Measurements from ENCODE around the gene TFAP2D.

TFAP2D gene

DNA sequence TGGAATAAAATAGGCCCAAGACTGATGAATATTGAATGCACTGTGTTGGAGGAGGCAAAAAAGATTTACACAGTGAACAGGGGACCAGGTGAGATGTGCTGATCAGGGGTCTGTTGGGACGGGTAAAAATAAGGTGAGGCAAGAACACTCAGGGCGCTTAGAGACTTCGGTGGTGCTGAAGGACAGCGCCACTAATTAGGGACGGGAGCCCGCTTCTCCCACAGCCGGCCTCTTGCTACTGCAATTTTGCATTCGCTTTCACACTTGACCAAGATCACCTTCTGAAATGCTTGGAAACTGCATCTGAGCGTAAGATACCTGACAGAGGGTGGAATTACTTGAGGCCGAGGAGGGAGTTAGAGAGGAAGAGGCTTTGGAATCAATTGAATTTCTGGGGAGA, 7.3 kb downstream of the TFAP2D start:
- no peak for DNase-seq (ENCODE audit: low spot score)

DNA sequence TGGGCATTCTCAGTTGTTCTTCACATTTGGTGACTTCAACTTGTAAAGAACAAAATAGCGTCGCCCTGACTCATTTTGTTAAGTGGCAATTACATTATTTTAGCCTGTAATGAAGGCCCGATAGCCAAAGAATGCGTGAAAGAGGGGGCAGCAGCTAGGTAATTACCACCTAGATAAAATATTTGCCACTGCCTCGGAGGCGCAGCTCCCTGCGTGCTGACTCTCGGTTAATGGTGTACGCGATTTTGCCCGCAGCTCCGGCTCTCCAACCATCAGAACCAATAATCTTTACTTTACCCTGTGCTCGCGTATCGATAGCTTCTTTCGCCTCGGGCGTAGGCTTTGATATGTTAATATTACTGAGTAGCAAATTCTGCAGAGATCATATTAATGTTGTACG, 8.7 kb downstream of the TFAP2D start:
- no peak for DNase-seq (ENCODE audit: low spot score)

DNA sequence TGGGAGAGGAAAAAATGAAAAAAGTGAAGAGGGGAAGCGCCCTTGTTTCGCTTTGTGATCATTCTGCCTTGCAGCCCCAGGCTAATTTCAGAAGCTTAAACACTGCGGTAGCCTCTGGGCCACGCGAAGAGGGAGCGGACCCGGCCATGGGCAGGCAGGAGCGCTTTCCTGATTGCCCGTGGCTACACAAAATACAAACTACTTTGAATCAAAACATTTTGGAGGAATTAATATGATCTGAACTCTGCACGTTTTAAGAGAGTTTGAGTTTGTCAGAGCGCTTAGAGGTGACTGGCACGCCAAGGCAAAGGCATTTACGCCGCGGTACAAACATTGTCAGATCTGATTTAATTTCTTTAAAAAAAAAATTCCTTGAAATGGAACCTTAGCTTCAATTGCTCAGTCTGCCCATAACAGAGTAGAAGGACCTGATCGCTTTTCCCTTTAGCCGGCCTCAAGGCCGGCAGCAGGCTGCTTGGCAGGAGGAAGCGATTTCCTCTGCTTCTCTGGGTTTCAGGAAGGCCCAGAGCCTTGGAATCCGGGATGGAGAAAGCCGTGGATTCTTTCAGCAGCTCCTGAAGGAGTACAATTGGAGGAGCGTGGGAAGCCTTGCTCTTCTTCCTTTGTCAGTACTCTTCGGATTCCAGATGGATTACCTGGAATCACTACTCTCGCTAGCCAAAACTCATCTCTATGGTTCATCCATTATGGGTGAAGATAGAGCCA, 9.7 kb downstream of the TFAP2D start:
- DNase-seq (ENCODE audit: low spot score) = no peak

DNA sequence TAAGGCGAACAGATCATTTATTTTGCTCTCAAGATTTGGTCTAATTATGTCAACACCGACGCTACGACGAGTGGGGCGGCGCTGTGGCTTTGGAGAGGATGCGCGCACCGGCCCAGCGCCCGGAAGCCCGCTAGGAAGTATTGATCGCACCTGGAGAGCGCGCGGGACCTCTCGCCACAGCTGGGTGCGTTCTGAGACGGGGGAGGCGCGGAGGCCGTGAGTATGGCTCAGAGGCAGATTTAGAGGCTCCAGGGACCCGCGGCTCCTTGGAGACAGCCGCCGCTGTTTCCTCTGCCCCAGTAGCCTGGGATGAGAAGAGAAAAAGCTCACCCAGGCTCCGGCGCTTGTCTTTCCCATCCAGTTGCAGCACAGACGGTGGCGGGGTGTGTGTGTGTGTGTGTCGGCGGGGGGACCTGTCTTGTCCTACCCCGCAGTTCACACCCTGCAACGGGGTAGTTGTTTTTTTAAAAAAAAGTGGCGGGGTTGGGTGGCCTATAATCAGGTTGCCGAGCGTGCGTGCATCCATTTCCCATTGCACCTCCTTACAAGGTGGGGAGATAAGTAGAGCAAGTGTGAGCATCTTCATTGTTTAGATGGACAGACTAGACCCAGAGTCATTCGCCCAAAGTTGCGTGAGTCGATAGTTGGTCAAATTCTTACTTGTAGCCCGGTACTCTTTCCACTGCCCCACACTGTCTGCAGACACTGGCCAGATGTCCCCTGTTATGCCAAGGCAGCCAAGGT, 11.2 kb downstream of the TFAP2D start:
- no peak for DNase-seq (ENCODE audit: low spot score)

DNA sequence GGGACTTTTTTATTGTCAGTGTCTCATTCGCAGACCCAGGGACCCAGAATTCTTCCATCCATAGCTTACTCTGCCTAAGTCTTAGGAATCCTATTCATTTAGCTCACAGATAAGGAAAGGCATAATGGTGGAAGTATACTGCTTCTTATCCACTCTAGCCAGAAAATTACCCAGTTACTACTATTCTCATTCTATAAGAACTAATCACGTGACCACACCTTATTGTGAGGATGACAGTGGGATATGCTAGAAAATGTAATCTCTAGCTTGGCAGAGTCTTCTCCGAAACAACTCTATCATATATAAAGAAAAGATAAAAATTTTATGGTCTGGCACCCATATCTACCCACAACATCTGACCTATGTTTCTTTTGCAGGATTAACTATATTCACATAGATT, 21.2 kb downstream of the TFAP2D start:
- DNase-seq (ENCODE audit: low spot score) = no peak

DNA sequence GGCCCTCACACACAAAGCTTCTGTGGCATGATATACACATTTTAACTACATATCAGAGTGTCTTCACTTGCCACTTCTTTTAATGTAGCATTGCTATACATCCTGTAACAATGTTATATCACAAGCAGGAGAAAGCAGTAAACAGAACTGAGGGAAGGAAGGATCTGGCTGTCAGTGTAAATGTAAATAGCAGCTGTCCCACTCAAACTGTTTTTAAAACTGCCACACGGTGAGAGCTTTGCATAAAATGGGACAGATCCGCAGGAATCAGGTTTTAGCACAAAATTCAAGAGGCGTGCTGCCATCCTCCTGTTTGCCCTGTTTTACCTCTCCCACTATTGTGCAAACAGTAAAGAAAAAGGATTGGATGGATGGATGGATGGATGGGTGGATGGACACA, 28.8 kb downstream of the TFAP2D start:
- no peak for DNase-seq (ENCODE audit: low spot score)

DNA sequence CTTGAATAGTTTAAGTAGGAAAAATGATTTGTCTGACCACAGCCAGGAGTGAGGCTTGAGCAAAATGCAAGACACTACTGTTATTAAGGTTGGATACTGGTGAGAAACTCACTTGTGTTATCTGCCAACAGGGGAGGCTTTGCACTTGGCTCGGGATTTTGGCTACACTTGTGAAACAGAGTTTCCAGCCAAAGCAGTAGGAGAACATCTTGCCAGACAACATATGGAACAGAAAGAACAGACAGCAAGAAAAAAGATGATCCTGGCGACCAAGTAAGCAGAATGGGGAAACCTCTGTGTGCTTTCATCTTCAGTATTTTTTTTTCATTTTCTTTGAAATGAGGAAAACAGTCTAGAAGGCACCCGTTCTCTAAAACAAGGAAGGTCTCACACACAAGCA, 31.6 kb downstream of the TFAP2D start:
- no peak for DNase-seq (ENCODE audit: low spot score)

DNA sequence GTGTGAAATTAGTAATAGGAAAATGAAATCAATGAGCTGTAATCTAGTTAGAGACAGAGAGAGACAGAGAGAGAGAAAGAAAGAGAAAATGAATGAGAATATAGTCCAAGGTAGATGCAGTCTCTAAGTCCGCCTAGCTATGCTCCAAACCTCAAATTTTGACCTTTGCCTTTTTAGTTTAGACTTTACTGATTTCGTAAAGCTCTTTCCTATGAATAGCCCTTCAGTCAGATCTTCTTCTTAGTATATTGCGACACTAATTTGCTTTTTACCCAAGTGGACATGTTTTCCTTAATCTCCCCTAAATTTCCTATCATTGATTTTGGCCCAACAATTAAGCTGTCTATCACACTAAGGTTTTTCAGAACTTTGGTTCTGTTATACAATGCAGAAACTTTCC, 49.5 kb downstream of the TFAP2D start:
- no peak for DNase-seq (ENCODE audit: low spot score)

DNA sequence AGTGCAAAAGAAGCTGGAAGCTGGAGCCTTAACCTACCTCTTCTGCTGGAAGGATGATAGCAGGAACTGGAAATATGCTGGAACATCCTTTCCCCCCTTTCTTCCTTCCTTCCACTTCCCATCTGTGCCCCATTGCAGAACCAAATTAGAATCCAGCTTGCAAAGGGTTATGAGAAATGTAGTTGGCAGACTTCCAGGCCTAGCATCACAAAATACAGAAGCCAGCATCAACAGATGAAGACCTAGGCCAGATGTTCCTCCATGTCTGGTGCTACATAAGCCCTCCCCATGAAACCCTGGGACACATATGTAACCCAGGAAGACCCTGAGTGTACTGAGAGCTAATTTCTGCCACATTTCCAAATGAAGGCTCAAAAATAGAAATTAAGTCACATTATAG, 65.4 kb downstream of the TFAP2D start:
- no peak for DNase-seq (ENCODE audit: low spot score)

DNA sequence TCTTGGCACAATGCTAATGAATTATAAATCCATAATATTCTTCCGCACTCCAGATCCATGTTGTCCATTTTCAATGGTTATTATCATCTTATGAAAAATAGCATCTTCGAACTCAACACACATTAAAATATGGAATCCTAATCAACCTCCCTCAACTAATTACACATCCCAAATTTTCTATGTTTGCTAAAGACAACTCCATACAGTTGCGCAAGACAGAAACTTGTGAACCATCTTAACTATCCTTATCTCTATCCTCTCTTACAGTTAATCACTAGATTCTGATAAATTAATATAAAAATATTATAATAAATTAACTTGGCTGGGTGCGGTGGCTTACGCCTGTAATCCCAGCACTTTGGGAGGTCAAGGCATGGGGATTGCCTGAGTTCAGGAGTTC, 67.1 kb downstream of the TFAP2D start:
- DNase-seq (ENCODE audit: low spot score) = no peak

DNA sequence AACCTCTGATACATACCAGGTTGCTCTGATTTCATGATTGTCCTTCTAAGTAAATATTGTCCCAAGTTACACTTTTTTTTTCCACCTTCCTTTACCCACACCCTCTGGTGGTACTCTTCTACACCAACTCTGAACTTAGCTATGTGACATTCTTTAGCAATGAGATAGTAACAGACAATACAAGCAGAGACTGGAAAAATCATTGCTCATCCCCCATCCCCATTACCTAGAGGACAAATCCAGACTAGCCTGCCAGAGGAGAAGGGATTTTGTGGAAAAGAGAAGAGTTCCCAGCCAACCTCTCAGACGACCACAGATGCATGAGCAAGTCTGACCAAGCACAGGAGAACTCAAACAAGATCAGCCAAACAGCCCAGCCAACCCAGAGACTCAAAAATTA, 72.6 kb downstream of the TFAP2D start:
- no peak for DNase-seq (ENCODE audit: low spot score)

DNA sequence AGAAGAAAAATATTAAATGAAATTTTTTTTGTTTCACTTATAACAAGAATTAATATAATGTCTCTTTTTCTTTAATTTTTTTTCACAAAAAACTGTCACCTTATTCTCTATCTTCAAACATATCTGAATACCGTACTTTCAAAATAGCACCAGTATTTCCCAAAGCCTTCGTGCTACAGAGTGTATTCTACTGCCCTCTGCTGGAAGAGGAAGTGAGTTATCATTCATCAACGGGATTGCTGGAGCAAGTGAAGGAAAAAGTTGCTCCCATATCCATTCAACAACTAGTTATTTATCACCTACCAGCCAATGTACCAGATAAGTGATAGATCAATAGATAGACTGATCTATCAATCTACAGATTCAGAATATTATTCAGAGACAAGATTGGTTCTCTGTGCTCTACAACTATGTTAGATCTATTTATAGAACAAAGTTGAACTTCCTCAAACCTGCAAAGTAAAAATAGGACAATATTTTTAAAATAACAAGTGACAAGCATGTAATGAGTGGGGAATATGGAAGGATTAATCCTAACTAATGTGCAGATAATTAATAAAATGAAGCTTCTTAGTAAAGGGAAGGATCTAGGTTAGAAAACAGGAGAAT, 78.7 kb downstream of the TFAP2D start:
- peak; percentile 70 for DNase-seq (ENCODE audit: low spot score)

DNA sequence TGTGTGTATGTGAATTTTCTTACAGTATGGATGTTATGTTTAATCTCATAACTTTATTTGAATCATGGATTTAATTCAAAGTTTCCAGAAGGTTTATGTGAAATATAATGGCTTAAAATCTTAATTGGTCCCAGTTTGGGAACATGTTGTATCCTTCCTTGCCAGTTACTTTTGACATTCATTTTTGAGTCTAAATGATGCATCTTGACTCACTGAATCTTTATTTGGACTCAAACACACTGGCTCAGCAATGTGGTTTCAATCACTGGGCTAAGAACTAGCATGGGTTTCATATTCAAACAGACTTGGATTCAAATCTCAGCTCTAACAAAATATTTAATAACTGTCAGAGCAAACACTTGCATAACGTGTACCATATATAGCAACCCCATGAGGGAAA, 79.4 kb downstream of the TFAP2D start:
- DNase-seq (ENCODE audit: low spot score) = no peak

DNA sequence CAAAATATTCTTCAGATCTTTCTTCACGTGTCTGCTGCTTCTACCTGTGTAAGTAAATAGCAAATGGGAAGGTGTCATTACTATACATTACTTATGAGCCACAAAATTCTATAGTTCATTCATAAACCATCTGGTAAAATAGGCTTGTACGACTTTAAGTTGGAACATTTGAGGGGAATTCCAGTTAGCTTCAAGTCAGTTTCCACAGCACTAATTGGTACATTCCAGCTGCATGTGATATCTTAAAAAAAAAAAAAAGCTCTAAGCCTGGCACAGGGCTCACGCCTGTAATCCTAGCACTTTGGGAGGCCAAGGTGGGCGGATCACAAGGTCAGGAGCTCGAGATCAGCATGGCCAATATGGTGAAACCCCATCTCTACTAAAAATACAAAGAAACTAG, 82.2 kb downstream of the TFAP2D start:
- no peak for DNase-seq (ENCODE audit: low spot score)

DNA sequence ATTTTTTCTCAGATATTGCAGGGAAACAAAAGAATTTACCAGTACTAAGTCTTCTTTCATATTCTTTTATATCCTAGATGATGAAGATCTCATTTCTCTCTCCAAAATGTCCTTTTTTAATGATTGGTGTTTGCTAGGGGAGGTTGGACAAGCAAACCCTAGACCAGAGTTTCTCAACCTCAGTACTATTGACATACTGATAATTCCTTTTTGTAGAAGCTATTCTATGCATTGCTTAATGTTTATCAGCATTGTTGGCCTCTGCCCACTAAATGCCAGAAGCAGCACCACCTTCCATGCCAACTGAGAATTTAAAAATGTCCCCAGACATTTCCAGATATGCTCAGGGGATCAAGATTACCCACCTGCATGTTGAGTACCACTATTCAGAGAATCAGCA, 91.0 kb downstream of the TFAP2D start:
- DNase-seq (ENCODE audit: low spot score) = no peak

DNA sequence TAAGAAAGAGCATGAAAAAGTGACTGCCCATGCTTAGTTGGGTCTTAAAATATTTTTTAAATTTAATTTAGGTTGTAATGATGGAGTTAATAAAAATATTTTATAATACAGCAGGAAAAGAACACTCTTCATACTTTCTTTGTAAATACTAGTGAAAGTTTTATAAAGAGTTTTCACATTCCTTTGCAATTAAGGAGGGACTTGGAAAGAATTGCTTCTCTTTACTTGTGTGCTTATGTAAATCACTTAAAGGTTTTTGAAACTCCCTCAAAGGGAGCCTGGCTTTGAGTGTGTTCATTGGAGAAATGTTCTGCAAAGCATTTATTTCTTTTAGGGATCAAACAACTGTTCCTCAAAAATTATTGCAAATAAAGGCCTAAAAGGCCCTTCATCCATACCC, 93.7 kb downstream of the TFAP2D start:
- DNase-seq (ENCODE audit: low spot score) = no peak

DNA sequence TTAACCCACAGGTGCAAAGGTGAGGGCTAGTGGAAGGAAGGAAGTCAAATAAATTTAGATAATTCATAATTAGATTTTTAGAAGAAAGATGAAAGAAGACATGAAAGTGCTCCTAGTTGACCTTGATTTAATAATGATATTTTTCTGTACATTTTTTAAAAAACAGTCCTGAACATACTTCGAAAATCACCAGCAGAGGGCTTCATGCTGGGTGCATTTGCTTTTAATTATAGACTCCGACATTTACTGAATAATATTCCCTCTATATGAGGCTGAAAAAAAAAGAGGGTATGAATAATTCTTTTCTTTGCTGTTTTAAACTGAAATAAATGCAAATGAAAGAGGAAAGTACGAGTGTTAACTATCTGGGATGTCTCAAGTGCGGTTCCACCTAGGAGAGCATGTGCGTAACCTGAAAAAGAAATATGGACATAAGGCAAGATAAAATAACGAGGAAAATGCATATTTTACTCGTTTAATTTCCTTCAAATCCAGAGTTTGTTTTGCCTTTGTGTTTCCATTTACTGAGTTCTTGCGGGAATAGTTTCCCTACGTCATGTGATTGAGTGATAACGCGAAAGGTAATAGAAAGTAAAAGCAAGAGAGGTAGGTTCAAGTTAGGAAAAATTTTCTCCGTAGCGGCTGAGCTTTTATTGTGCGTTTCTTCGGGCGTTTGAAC, 102.2 kb downstream of the TFAP2D start:
- DNase-seq (ENCODE audit: low spot score) = no peak

DNA sequence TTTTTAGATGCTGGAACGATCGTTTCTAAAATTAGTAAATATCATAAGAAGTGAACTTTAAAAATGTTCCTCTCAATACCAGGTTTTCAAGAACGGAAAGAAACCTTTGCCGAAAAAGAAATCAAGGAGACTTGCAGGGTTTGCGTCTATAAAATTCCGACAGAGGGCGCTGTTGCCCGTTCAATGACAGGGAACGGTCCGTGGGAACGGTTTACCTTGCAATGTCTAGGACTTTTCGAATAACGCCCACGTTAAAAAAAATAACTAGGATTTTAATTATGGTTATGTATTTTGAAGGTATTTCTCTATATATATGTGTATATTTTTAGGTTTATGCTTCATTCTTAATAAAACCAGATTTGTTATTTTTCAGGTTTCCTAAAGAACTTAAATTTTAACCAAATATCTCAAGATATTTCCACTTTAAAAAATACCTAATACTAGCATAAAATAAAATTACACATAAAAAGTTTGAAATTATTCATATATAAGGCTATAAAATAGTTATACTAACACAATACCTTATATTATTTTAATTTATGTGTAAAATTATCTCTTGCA, 102.9 kb downstream of the TFAP2D start:
- peak; percentile 79 for DNase-seq (ENCODE audit: low spot score)

DNA sequence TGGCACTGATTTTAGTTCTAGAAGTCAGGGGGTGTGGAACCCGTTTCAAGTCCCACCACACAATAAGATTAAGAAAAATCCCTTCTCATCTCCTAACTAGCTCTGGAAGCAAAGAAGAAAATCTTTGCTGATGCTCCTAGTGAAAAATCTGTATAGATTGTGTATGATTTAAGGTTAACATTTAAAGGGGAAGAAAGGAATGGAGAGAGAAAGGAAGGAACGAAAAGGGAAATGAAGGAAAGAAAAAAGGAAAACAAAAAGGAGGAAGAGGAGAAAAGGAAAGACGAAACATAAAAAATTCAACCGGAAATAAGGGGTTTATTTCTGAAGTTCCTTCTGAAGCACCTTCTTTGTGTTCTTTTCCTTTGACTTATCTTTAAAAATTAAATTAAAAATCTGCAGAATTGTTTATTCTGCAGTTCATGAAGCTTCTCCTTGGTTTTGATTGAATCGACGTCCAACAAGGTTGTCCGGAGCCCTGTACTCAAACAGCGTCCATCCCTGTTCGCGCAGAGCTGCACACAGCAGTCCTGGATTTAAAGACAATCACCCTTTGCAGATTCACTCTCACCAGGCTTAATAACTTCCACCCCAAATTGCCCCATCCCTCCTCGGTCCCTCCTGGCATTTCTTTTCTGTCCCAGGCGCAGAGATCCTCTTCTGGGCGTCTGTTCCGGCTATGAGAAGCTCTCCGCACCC, 103.8 kb downstream of the TFAP2D start:
- no peak for DNase-seq (ENCODE audit: low spot score)

DNA sequence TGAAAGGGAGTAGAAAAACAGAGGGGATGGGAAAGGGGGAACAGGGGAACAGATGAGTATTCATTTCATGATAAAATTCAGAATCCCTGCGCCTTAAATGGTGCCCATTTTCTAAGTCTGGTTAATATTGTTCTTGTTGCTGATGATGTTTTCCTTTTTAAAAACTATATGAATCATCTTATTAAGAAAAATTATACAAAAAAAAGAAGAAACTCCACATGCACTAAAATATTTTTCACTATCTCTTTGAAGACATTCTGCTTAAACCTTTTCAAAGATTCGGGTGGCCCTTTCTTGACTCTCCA, 104.3 kb downstream of the TFAP2D start:
- no peak for DNase-seq (ENCODE audit: low spot score)

DNA sequence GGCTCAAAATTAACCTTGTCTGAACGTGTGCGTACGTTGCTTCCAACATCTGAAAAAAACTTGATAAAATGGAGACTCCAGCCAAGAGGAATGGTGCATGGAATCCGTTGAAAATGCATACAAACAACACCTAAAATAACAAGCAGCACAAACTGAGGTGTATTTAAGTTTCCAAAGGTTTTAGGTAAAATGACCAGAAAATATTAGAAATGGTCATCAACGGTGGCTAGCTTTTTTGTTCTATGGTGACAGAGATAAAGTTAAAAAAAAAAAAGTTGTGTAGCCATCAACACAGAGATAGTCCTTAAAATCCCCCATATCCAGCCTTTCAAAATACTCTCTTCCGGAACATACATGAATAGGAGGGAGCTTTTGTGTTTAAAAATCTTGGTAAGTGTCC, 104.7 kb downstream of the TFAP2D start:
- no peak for DNase-seq (ENCODE audit: low spot score)

DNA sequence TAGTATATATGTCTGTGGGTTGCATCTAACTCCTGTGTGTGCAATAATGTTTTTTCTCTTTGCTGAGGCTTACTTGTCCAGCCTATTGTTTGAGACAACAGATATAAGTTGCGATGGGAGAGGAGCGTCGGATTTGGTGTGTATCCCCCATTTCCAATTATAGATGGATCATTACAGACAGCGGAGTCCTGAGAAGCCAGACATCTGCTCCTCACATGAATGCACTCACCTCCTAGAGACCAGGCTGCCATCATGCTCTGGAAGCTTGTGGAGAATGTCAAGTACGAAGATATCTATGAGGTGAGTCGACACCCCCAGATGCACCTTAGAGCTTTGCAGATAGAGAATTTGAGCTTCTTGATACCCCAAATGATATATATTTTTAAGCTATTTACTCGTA, 105.3 kb downstream of the TFAP2D start, which contains the start of gene TFAP2B:
TFAP2B (plus strand) TSS at position 199 of the 400 bp plus-strand sequence; CDS start at position 220, 21 bp downstream.
- no peak for DNase-seq (ENCODE audit: low spot score)

All from Ammon's horn (tissue), 1 donor.